ENCODE data around the gene RAB5B. TPM values are rescaled to one million over a fixed set of nuclear protein-coding genes. Genes with fewer than 3 reads are reported as not detected.
A peak's percentile ranks its signal among the peaks of the same experiment; 100 is the strongest.

Gene RAB5B
- total RNA-seq, 1 experiment from 2014 or later: 55.0 TPM

GRCh38 chr12:55926738-55927587 is 46.9 kb upstream of the RAB5B start:
- POLR2A ChIA-PET: interaction anchor here (0.5 to 2.7 kb wide), 7 partner anchors 47 to 198 kb away, joined by 3 to 16 read pairs (median 4); partner anchors contain the start of genes DNAJC14, ORMDL2, PA2G4 and RAB5B
- CTCF ChIA-PET: interaction anchor here (0.7 to 5.0 kb wide), 22 partner anchors 8 to 279 kb away, joined by 3 to 32 read pairs (median 4); partner anchors contain the start of genes DNAJC14, ORMDL2, RAB5B and SARNP

GRCh38 chr12:55927588-55928502 is 46.0 kb upstream of the RAB5B start, which contains the start of gene PYM1:
Gene PYM1 (minus strand): TSS chr12:55927894. CDS start chr12:55927761, 133 bp downstream.
- Mint-ChIP-seq H3K27me3 (ENCODE audit: low read depth) (peaks cover 18% of the 10 kb centered on the region), H3K4me1 (peaks cover 48% of the 10 kb centered on the region)
- CTCF ChIA-PET: interaction anchor here (0.7 to 5.0 kb wide), 10 partner anchors 12 to 189 kb away, joined by 4 to 32 read pairs (median 6); partner anchors contain the start of genes DNAJC14 and RAB5B
- TF ChIP-seq CTCF (IDR thresholded peaks at IDR 0.05): no peak
- TF ChIP-seq GTF2I (CRISPR knock-in tag; conservative IDR thresholded peaks at IDR 0.05): no peak
- no peak for TF ChIP-seq PREB (CRISPR knock-in tag; IDR thresholded peaks at IDR 0.05; ENCODE audit: borderline replicate concordance)
- TF ChIP-seq NFATC4 (CRISPR knock-in tag; IDR thresholded peaks at IDR 0.05): no peak
- TF ChIP-seq GABPB1 (CRISPR knock-in tag; IDR thresholded peaks at IDR 0.05): no peak
- no peak for TF ChIP-seq ATF3 (CRISPR knock-in tag; conservative IDR thresholded peaks at IDR 0.05)
- no peak for TF ChIP-seq AFF4 (CRISPR knock-in tag; IDR thresholded peaks at IDR 0.05; ENCODE audit: borderline replicate concordance)

More at GRCh38 chr12:55926738-55927587, 46.9 kb upstream of the RAB5B start:
- Mint-ChIP-seq H3K36me3 (peaks cover 26% of the 10 kb centered on the region), H3K27ac (peak overlapping the region; percentile 96), H3K4me1 (peaks cover 42% of the 10 kb centered on the region), H3K4me3 (peak overlapping the region; percentile 94), H3K9me3 (no peaks in the 10 kb centered on the region), H3K27me3 (ENCODE audit: low read depth) (peaks cover 10% of the 10 kb centered on the region)
- ATAC-seq: peak; percentile 56
- DNase-seq (ENCODE audit: low spot score): peak; percentile 95
- TF ChIP-seq FOXK1 (CRISPR knock-in tag; IDR thresholded peaks at IDR 0.05) (peak; percentile 58; the same call in 1 of the 2 replicates), NFE2L1 (CRISPR knock-in tag; IDR thresholded peaks at IDR 0.05) (0 out of 2 replicates have a peak, but pooled peaks have one; percentile 2), GABPB1 (CRISPR knock-in tag; IDR thresholded peaks at IDR 0.05) (peak; percentile 53; the same call in 1 of the 2 replicates), AR (CRISPR knock-in tag; IDR thresholded peaks at IDR 0.05) (no peak), MYBL2 (CRISPR knock-in tag; IDR thresholded peaks at IDR 0.05) (peak; percentile 44; the same call in 1 of the 2 replicates), CTCF (IDR thresholded peaks at IDR 0.05) (peak; percentile 51), ZNF121 (CRISPR knock-in tag; IDR thresholded peaks at IDR 0.05) (peak; percentile 89), SP1 (CRISPR knock-in tag; conservative IDR thresholded peaks at IDR 0.05) (peak; percentile 80; the same call in 1 of the 2 replicates), GTF2I (CRISPR knock-in tag; conservative IDR thresholded peaks at IDR 0.05) (no peak)

More at GRCh38 chr12:55927588-55928502, 46.0 kb upstream of the RAB5B start, which contains the start of gene PYM1:
- POLR2A ChIA-PET: interaction anchor here (0.5 to 2.7 kb wide), 7 partner anchors 46 to 199 kb away, joined by 3 to 16 read pairs (median 4); partner anchors contain the start of genes DNAJC14, ORMDL2, PA2G4 and RAB5B
- peak within 1 kb of the TSS; percentile 94 for H3K4me3 Mint-ChIP-seq
- peak; percentile 79 for DNase-seq (ENCODE audit: low spot score)
- H3K27ac Mint-ChIP-seq: peak within 1 kb of the TSS; percentile 99
- H3K9me3 Mint-ChIP-seq: no peaks in the 10 kb centered on the region
- peaks cover 21% of the 10 kb centered on the region for H3K36me3 Mint-ChIP-seq
- ATAC-seq: peak; percentile 76

Data from WTC11 (cell line).